WTC11 (cell line): Measurements from ENCODE around the gene RAC2. TPM values are rescaled to one million over a fixed set of nuclear protein-coding genes. Genes with fewer than 3 reads are reported as not detected.

Experiments used
- ATAC-seq: fragments of 200-7000 bp; cut with Tn5 transposase; 2 replicates; pipeline ENCODE4 v1.10.0; 2021; ENCODE audit warnings: mild to moderate bottlenecking, moderate library complexity
- CTCF ChIA-PET: fragments of 300-600 bp; sonication (Branson Sonifier 250); formaldehyde crosslinking; loops from one replicate; lab custom pipeline; 2021; ENCODE audit warnings: antibody characterized with exemption; lab: Charles Lee
- POLR2A ChIA-PET: fragments of 350-600 bp; sonication (Branson Sonifier 250); formaldehyde crosslinking; loops from one replicate; lab custom pipeline; 2021; ENCODE audit warnings: antibody characterized with exemption; lab: Charles Lee
- DNase-seq: peaks from one replicate; pipeline ENCODE4 v3.0.0; 2021; ENCODE audit warnings: low spot score
- H3K27ac Mint-ChIP-seq: 2 replicates; pipeline ENCODE4 v1.8.0; 2021; ENCODE audit warnings: mixed read lengths
- H3K27me3 Mint-ChIP-seq: 2 replicates; pipeline ENCODE4 v1.8.0; 2021; ENCODE audit warnings: low read depth, mild to moderate bottlenecking, moderate library complexity, mixed read lengths
- H3K36me3 Mint-ChIP-seq: 2 replicates; pipeline ENCODE4 v1.8.0; 2021; ENCODE audit warnings: mixed read lengths
- H3K4me1 Mint-ChIP-seq: 2 replicates; pipeline ENCODE4 v1.8.0; 2022; ENCODE audit warnings: mixed read lengths
- H3K4me3 Mint-ChIP-seq: 2 replicates; pipeline ENCODE4 v1.8.0; 2021; ENCODE audit warnings: mild to moderate bottlenecking, moderate library complexity, mixed read lengths
- H3K9me3 Mint-ChIP-seq: 2 replicates; pipeline ENCODE4 v1.8.0; 2021; ENCODE audit warnings: mixed read lengths
- ELF4 ChIP-seq: sonication (generic); formaldehyde crosslinking; IDR thresholded peaks from 2 replicates; pipeline ENCODE4 v1.8.1; 2022; ENCODE audit warnings: low read depth, mild to moderate bottlenecking, moderate library complexity, missing genetic modification reagents
- FOXJ3 ChIP-seq: sonication (generic); formaldehyde crosslinking; IDR thresholded peaks from 2 replicates; pipeline ENCODE4 v1.9.0; 2021; ENCODE audit warnings: missing genetic modification reagents, mild to moderate bottlenecking, borderline replicate concordance
- HMGA2 ChIP-seq: fragments of 250-450 bp; sonication (Bioruptor Pico); IDR thresholded peaks from 2 replicates; pipeline ENCODE4 v1.4.0; 2021; ENCODE audit warnings: mild to moderate bottlenecking, moderate library complexity
- IRF1 ChIP-seq: sonication (generic); formaldehyde crosslinking; IDR thresholded peaks from 2 replicates; pipeline ENCODE4 v1.8.0; 2023; ENCODE audit warnings: missing genetic modification reagents
- NFE2L1 ChIP-seq: sonication (generic); formaldehyde crosslinking; IDR thresholded peaks from 2 replicates; pipeline ENCODE4 v1.8.1; 2023; ENCODE audit warnings: missing genetic modification reagents
- NR2C2 ChIP-seq: sonication (generic); formaldehyde crosslinking; IDR thresholded peaks from 2 replicates; pipeline ENCODE4 v1.8.0; 2022; ENCODE audit warnings: mild to moderate bottlenecking, missing genetic modification reagents
- RELA ChIP-seq: sonication (generic); formaldehyde crosslinking; IDR thresholded peaks from 2 replicates; pipeline ENCODE4 v1.8.1; 2022; ENCODE audit warnings: missing genetic modification reagents, mild to moderate bottlenecking, borderline replicate concordance
- SMAD3 ChIP-seq: sonication (generic); formaldehyde crosslinking; IDR thresholded peaks from 2 replicates; pipeline ENCODE4 v1.8.0; 2022; ENCODE audit warnings: missing genetic modification reagents, mild to moderate bottlenecking, borderline replicate concordance
- SOX15 ChIP-seq: fragments of 250-450 bp; sonication (Bioruptor Pico); IDR thresholded peaks from 2 replicates; pipeline ENCODE4 v1.9.0; 2021; ENCODE audit warnings: mild to moderate bottlenecking
- SP1 ChIP-seq: sonication (generic); formaldehyde crosslinking; conservative IDR thresholded peaks from 2 replicates; pipeline ENCODE4 v1.8.1; 2022; ENCODE audit warnings: missing genetic modification reagents
- TEAD4 ChIP-seq: sonication (generic); formaldehyde crosslinking; IDR thresholded peaks from 2 replicates; pipeline ENCODE4 v1.8.0; 2022; ENCODE audit warnings: mild to moderate bottlenecking, missing genetic modification reagents
- TP53 ChIP-seq: sonication (generic); formaldehyde crosslinking; IDR thresholded peaks from 2 replicates; pipeline ENCODE4 v1.8.1; 2023; ENCODE audit warnings: mild to moderate bottlenecking, missing genetic modification reagents
- USF1 ChIP-seq: sonication (generic); formaldehyde crosslinking; IDR thresholded peaks from 2 replicates; pipeline ENCODE4 v1.8.0; 2022; ENCODE audit warnings: mild to moderate bottlenecking, missing genetic modification reagents
- ZNF138 ChIP-seq: sonication (generic); formaldehyde crosslinking; conservative IDR thresholded peaks from 2 replicates; pipeline ENCODE4 v1.8.1; 2022; ENCODE audit warnings: mild to moderate bottlenecking, moderate library complexity, missing genetic modification reagents
- ZNF317 ChIP-seq: sonication (generic); formaldehyde crosslinking; IDR thresholded peaks from 2 replicates; pipeline ENCODE4 v1.8.1; 2023; ENCODE audit warnings: low read depth, mild to moderate bottlenecking, moderate library complexity, missing genetic modification reagents, borderline replicate concordance
- ZNF396 ChIP-seq: fragments of 250-450 bp; sonication (Bioruptor Pico); IDR thresholded peaks from 2 replicates; pipeline ENCODE4 v1.8.0; 2021; ENCODE audit warnings: mild to moderate bottlenecking, moderate library complexity, borderline replicate concordance
- ZNF512 ChIP-seq: sonication (generic); formaldehyde crosslinking; IDR thresholded peaks from 2 replicates; pipeline ENCODE4 v1.8.1; 2022; ENCODE audit warnings: missing genetic modification reagents, borderline replicate concordance
- total RNA-seq: library from RNA; stranded (reverse); gene quantifications from 3 replicates; pipeline ENCODE4 v1.2.3, GENCODE V29; 2021
- TF ChIP-seq, protein P1 (sequence below): sonication (generic); formaldehyde crosslinking; IDR thresholded peaks from 2 replicates; pipeline ENCODE4 v1.8.1; 2023; ENCODE audit warnings: mild to moderate bottlenecking, missing genetic modification reagents, borderline replicate concordance
- TF ChIP-seq, protein P2 (sequence below): sonication (generic); formaldehyde crosslinking; IDR thresholded peaks from 2 replicates; pipeline ENCODE4 v1.8.1; 2022; ENCODE audit warnings: mild to moderate bottlenecking, moderate library complexity, missing genetic modification reagents
- TF ChIP-seq, protein P3 (sequence below): fragments of 250-450 bp; sonication (Bioruptor Pico); conservative IDR thresholded peaks from 2 replicates; pipeline ENCODE4 v1.9.0; 2021; ENCODE audit warnings: mild to moderate bottlenecking
- TF ChIP-seq, protein P4 (sequence below): sonication (generic); formaldehyde crosslinking; conservative IDR thresholded peaks from 2 replicates; pipeline ENCODE4 v1.8.1; 2023; ENCODE audit warnings: mild to moderate bottlenecking, low read depth, missing genetic modification reagents, moderate library complexity
- TF ChIP-seq, protein P5 (sequence below): fragments of 250-450 bp; sonication (Bioruptor Pico); IDR thresholded peaks from 2 replicates; pipeline ENCODE4 v1.8.0; 2021; ENCODE audit warnings: mild to moderate bottlenecking

The RAC2 gene
- total RNA-seq, 1 experiment from 2014 or later: 3.6 TPM

GRCh38 chr22:37187891-37188761 lies 55.9 kb downstream of the RAC2 start, which contains the start of gene C1QTNF6:
Gene C1QTNF6 (minus strand): TSS chr22:37188247. CDS start chr22:37188213, 34 bp downstream.
- CTCF ChIA-PET: interaction anchor here (0.7 to 4.2 kb wide), 5 partner anchors 9 to 72 kb away, joined by 3 to 23 read pairs (median 4); no protein-coding TSS in a partner anchor
- Mint-ChIP-seq H3K27me3 (no peaks in the 10 kb centered on the region; the same call in 1 of the 2 replicates), H3K4me3 (peak within 1 kb of the TSS; percentile 75), H3K9me3 (peaks cover 20% of the 10 kb centered on the region), H3K27ac (peak within 1 kb of the TSS; percentile 94), H3K4me1 (peaks cover 49% of the 10 kb centered on the region), H3K36me3 (peaks cover 19% of the 10 kb centered on the region)
- POLR2A ChIA-PET: interaction anchor here (1.1 to 1.4 kb wide), 2 partner anchors 11 to 412 kb away, joined by 4 read pairs; partner anchors contain the start of gene IFT27
- DNase-seq: peak; percentile 41
- peak; percentile 61 for ATAC-seq
- no peak for TF ChIP-seq FOXJ3 (CRISPR knock-in tag)
- no peak for TF ChIP-seq NFE2L1 (CRISPR knock-in tag)
- TF ChIP-seq ZNF317: no peak
- TF ChIP-seq HMGA2 (CRISPR knock-in tag): no peak
- TF ChIP-seq, protein P1, sequence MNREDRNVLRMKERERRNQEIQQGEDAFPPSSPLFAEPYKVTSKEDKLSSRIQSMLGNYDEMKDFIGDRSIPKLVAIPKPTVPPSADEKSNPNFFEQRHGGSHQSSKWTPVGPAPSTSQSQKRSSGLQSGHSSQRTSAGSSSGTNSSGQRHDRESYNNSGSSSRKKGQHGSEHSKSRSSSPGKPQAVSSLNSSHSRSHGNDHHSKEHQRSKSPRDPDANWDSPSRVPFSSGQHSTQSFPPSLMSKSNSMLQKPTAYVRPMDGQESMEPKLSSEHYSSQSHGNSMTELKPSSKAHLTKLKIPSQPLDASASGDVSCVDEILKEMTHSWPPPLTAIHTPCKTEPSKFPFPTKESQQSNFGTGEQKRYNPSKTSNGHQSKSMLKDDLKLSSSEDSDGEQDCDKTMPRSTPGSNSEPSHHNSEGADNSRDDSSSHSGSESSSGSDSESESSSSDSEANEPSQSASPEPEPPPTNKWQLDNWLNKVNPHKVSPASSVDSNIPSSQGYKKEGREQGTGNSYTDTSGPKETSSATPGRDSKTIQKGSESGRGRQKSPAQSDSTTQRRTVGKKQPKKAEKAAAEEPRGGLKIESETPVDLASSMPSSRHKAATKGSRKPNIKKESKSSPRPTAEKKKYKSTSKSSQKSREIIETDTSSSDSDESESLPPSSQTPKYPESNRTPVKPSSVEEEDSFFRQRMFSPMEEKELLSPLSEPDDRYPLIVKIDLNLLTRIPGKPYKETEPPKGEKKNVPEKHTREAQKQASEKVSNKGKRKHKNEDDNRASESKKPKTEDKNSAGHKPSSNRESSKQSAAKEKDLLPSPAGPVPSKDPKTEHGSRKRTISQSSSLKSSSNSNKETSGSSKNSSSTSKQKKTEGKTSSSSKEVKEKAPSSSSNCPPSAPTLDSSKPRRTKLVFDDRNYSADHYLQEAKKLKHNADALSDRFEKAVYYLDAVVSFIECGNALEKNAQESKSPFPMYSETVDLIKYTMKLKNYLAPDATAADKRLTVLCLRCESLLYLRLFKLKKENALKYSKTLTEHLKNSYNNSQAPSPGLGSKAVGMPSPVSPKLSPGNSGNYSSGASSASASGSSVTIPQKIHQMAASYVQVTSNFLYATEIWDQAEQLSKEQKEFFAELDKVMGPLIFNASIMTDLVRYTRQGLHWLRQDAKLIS (CRISPR knock-in tag): no peak
- no peak for TF ChIP-seq TEAD4 (CRISPR knock-in tag)
- TF ChIP-seq SMAD3 (CRISPR knock-in tag): no peak
- TF ChIP-seq, protein P2, sequence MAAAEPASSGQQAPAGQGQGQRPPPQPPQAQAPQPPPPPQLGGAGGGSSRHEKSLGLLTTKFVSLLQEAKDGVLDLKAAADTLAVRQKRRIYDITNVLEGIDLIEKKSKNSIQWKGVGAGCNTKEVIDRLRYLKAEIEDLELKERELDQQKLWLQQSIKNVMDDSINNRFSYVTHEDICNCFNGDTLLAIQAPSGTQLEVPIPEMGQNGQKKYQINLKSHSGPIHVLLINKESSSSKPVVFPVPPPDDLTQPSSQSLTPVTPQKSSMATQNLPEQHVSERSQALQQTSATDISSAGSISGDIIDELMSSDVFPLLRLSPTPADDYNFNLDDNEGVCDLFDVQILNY (CRISPR knock-in tag): no peak; the same call in 1 of the 2 replicates
- TF ChIP-seq ZNF512 (CRISPR knock-in tag): no peak
- TF ChIP-seq RELA (CRISPR knock-in tag): no peak
- no peak for TF ChIP-seq SOX15
- TF ChIP-seq, protein P3, sequence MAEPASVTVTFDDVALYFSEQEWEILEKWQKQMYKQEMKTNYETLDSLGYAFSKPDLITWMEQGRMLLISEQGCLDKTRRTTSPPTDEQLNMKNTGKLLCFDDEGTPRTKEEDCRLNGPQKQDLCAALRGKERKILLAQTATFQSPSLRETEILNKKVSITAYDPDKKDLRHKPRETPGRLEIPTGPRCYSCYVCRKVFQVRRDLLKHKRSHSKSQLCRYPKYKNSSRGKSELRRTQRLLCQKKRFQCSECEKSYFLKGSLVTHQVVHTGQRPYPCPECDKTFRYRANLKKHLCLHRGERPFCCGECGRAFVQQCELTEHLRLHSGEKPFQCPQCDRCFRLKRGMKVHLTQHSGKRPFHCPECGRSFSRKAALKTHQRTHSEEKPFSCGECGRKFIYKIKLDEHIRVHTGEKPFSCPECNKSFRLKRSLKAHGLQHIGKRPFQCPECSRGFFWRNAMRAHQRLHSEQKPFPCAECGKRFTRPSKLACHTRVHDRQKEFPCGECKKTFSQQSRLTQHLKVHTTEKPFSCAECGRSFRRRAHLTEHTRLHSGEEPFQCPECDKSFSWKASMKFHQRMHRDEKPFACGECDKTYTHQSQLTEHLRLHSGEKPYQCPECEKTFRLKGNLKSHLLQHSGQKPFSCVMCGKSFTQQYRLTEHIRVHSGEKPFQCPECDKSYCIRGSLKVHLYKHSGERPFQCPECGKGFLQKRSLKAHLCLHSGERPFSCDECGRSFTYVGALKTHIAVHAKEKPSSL (CRISPR knock-in tag): no peak
- TF ChIP-seq TP53 (CRISPR knock-in tag): no peak
- TF ChIP-seq USF1 (CRISPR knock-in tag): 0 out of 2 replicates have a peak, but pooled peaks have one; percentile 16
- TF ChIP-seq, protein P4, sequence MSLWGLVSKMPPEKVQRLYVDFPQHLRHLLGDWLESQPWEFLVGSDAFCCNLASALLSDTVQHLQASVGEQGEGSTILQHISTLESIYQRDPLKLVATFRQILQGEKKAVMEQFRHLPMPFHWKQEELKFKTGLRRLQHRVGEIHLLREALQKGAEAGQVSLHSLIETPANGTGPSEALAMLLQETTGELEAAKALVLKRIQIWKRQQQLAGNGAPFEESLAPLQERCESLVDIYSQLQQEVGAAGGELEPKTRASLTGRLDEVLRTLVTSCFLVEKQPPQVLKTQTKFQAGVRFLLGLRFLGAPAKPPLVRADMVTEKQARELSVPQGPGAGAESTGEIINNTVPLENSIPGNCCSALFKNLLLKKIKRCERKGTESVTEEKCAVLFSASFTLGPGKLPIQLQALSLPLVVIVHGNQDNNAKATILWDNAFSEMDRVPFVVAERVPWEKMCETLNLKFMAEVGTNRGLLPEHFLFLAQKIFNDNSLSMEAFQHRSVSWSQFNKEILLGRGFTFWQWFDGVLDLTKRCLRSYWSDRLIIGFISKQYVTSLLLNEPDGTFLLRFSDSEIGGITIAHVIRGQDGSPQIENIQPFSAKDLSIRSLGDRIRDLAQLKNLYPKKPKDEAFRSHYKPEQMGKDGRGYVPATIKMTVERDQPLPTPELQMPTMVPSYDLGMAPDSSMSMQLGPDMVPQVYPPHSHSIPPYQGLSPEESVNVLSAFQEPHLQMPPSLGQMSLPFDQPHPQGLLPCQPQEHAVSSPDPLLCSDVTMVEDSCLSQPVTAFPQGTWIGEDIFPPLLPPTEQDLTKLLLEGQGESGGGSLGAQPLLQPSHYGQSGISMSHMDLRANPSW (CRISPR knock-in tag): no peak
- no peak for TF ChIP-seq ZNF138 (CRISPR knock-in tag)
- no peak for TF ChIP-seq IRF1
- TF ChIP-seq ELF4: no peak
- TF ChIP-seq NR2C2 (CRISPR knock-in tag): no peak
- TF ChIP-seq, protein P5, sequence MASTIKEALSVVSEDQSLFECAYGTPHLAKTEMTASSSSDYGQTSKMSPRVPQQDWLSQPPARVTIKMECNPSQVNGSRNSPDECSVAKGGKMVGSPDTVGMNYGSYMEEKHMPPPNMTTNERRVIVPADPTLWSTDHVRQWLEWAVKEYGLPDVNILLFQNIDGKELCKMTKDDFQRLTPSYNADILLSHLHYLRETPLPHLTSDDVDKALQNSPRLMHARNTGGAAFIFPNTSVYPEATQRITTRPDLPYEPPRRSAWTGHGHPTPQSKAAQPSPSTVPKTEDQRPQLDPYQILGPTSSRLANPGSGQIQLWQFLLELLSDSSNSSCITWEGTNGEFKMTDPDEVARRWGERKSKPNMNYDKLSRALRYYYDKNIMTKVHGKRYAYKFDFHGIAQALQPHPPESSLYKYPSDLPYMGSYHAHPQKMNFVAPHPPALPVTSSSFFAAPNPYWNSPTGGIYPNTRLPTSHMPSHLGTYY (CRISPR knock-in tag): no peak
- TF ChIP-seq SP1 (CRISPR knock-in tag): 0 out of 2 replicates have a peak, but pooled peaks have one; percentile 18
- TF ChIP-seq ZNF396 (CRISPR knock-in tag): no peak
